HG03095 (cell line): Measurements from ENCODE around the gene PLEKHH1.
"Not testable (repeated sequence)": the region's sequence is repeated elsewhere in the genome, so short reads cannot be mapped to it uniquely, and the experiment has no call there.

Source experiments
- ATAC-seq: cut with Tn5 transposase; IDR thresholded peaks from one replicate; pipeline ENCODE4 v1.9.1; 2021; ENCODE audit warnings: moderate library complexity; ENCODE audit not compliant: unreplicated experiment

The PLEKHH1 gene

DNA sequence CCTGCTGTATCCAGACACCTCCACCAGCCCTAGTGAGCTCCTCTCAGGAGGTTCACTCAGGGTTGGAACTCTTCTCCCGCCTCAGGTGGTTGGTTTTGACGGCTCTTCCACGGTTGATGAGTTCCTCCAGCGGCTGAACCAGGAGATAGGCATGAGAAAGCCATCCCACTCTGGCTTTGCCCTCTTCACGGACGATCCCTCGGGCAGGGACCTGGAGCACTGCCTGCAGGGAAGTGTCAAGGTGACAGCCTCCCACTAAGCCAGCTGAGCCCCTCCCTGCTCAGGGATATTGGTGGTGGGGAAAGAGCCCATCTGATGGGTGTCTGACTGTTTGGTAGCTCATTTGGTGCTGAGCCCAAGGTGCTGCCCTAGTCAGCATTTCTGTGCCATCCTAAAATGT is 46.5 kb downstream of the PLEKHH1 start:
- ATAC-seq = no peak

DNA sequence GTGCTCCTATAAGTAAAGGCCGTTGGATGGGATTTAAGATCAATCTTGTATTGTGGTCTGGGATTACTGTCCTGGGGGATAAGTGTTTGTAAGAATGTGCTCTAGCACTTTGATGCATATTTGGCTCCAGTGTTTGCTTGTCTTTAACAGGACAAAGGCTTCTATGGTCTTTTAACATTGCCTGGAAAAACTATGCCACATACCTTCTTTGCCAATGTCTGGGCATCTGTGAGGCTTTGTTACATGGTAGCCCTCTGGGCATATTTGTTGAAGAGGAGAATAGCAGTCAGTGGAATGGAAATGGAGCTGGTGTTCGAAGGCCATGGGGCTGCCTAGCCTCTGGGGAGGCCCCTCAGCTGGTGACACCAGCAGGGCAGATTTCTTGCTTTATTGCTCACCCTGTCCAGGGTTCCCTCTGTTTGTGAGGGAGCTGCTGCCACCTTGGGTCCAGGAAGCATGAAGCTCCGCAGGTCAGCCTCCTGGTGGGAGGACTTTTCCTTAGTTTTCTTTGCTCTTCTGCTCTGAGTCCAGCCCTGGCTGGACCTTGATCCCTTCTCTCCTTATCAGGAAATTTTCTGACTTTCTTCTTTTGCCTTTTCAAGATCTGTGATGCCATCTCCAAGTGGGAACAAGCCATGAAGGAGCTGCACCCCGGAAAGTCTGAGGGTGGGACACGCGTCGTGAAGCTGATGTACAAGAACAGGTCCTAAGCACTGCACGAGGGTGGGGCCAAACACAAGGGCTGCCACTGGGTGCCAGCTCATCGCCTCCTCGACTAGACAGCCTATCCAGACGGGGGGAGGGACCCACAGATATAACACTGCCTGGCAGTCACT is 47.5 kb downstream of the PLEKHH1 start:
- ATAC-seq = no peak

- no peak for ATAC-seq
These were observed 48.6 kb downstream of the PLEKHH1 start for GRCh38 chr14:67581643-67582042.

DNA sequence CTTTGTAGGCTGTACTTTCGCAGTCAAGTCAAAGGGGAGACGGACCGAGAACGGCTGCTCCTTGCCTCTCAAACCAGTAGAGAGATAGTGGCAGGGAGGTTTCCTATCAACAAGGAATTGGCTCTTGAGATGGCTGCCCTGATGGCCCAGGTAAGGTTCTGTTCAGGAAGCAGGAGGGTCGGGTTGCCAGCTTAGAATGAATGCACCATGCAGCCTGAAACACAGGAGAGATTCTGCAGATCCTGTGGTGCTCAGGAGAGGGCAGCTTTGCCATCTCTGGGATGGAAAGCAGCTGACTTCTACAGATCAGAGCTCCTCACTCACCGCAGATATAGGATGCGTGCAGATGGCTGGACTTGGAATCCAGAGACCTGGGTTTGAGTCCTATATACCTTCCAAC is 49.0 kb downstream of the PLEKHH1 start:
- ATAC-seq = no peak

GRCh38 chr14:67583711-67584644 is 50.9 kb downstream of the PLEKHH1 start:
- no peak for ATAC-seq

GRCh38 chr14:67584978-67585377 is 51.9 kb downstream of the PLEKHH1 start:
- no peak for ATAC-seq

GRCh38 chr14:67586369-67586768 is 53.3 kb downstream of the PLEKHH1 start:
- no peak for ATAC-seq

DNA sequence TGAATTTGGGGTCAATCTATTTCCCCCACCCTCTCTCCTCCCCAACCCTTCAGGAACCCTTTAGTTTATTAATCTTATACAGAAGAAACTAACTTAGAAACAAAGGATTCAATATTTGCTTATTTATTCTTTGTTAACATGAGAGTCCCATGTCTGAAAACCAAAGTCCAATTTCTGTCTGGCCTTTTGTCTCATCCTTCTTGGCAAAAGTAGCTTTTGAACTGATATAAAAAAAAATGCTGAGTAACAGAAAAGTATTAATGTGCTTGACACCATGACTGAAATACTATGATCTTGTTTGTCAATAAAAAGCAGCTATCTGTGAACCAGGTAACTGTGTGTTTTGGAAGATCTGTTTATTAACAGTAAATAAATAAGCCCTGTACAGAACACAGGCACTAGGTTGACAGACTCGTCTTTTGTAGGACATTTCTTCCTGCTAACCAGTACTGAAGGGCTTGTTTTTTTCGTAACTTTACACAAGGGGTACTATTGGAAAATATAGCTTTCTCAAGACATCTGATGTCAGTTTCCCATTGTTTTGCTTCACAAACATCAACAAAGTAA is 56.2 kb downstream of the PLEKHH1 start:
- no peak for ATAC-seq

DNA sequence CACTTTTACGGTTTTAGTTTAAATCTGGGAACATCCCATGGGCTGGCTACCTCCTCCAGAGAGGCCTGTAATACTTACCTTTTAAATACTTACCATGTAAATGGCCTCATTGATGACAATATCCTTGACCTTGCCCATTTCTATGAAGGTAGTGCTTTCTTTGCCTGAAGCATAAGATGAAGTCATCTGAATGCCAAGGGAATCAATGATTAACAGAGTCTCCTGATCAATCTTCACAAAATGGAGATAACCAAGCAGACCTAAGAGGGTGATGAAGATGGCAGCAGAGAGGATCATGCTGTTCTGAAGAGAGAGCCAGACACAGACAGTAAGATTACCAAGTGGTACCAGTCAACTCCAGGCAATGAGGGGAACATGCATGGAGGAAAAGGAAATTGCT is 60.6 kb downstream of the PLEKHH1 start:
- not testable (repeated sequence) for ATAC-seq

DNA sequence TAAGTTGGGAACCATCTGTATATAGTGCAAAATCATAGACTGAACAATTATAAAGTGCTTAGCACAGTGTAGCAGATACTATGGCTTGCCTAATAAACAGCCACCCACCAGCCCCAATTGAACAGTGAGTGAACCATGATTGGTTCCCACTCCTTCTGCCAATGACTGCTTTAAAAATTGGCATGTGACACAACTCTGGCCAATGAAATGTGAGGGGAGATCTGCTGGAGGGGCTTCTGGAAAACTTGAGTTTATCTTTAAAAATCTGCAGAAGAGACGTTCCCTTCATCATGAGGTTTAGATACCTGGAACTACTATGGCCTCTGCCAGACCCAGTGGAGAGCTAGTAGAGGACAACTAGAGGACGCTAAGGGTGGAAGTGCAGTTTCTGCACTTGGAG is 62.3 kb downstream of the PLEKHH1 start:
- no peak for ATAC-seq

GRCh38 chr14:67599698-67600561 is 66.8 kb downstream of the PLEKHH1 start, which contains the start of gene PIGH:
TSS of gene PIGH (minus strand) at chr14:67600268. CDS start at chr14:67600203, 65 bp downstream.
- peak; percentile 87 for ATAC-seq

GRCh38 chr14:67600562-67600974 is 67.5 kb downstream of the PLEKHH1 start:
- not testable (repeated sequence) for ATAC-seq

- ATAC-seq = no peak
These were observed 69.0 kb downstream of the PLEKHH1 start for GRCh38 chr14:67602076-67602475.

- peak; percentile 71 for ATAC-seq
These were observed 70.0 kb downstream of the PLEKHH1 start for GRCh38 chr14:67602995-67603545.

DNA sequence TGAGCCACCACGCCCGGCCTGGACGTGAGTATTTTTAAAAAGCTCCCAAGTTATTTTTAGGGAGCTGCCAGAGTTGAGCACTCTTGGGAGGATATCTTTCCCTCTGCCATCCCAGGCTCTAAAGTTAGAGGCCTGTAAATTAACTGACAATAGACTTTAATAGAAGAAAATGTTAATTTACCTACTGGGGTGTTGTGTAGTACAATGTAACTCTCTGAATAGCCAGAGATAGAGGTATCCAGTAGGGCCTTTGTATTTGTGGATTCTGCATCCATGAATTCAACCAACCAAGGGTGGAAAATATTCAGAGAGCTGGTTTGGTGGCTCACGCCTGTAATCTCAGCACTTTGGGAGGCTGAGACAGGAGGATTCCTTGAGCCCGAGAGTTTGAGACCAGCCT is 74.6 kb downstream of the PLEKHH1 start:
- no peak for ATAC-seq

DNA sequence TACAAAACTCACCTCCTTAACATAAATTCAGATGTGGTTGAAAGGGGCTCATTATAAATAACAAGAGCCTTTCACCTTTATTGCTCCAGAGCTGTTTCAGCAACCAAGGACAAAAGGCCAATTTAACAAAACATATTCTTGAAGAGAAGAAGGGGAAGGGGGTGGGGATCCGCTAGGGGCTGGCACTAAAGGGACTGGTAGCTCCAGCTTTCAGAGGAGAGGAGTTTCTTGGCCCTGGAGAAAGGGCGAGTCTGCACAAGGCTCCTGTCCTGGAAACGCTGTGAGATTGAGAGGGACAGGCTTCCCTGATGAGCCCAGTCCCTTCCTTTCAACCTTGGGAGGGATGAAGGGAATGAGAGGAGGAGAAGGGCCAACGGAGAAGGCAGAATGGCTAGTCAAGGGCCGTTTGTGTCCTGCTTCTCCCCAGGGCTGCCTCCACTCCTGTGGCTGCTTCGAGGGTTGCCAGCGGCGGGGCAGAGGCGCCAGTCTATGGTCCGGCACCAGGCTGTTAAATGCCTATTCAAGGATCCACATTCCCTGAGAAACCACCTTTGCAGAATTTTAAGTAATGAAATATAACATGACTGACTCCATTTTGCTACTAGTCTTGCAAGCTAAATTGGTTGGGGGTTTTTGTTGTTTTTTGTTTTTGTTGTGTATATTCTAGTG is 76.7 kb downstream of the PLEKHH1 start:
- ATAC-seq = no peak

GRCh38 chr14:67610491-67610890 is 77.4 kb downstream of the PLEKHH1 start:
- no peak for ATAC-seq

DNA sequence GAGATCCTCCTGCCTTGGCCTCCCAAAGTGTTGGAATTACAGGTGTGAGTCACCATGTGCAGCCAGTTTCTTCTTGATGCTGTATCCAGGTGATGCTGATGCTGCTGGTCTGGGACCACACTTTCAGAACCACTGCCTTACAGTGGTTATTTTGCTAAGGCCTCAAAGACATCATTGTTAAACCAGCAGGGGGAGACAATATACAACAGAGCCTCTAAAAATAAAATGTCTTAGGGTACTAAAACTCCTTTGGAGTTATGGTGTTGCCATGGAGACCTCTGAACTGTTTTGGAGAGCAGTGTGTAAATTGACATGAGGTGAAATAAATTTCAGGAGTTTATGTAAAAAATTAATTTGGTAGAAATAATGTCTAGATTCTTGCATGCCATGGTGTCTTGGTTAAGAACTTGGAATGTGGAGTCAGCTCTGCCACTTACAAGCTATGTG is 85.5 kb downstream of the PLEKHH1 start:
- no peak for ATAC-seq

- peak; percentile 93 for ATAC-seq
These were observed 86.5 kb downstream of the PLEKHH1 start, which contains the start of gene ARG2 for GRCh38 chr14:67619446-67620216. TSS of gene ARG2 (plus strand) at chr14:67619920. CDS start at chr14:67619978, 58 bp downstream.
